ENCODE data around the gene BRAT1. TPM values are rescaled to one million over a fixed set of nuclear protein-coding genes. Genes with fewer than 3 reads are reported as not detected.

Gene BRAT1
- total and polyA plus RNA-seq, 2 experiments from 2014 or later: 32.5 to 76.8 TPM

- no peak for TF ChIP-seq ZNF331 (CRISPR knock-in tag; IDR thresholded peaks at IDR 0.05; ENCODE audit: low read depth)
- TF ChIP-seq CREB1 (CRISPR knock-in tag; IDR thresholded peaks at IDR 0.05; ENCODE audit: low read depth): no peak
- TF ChIP-seq EZH2 (IDR thresholded peaks at IDR 0.05; ENCODE audit: low read depth, unreplicated experiment): no peak
- TF ChIP-seq ETS1 (IDR thresholded peaks at IDR 0.05): no peak
- no peak for TF ChIP-seq REST (IDR thresholded peaks at IDR 0.05; ENCODE audit: unreplicated experiment)
- TF ChIP-seq STAT1 (IDR thresholded peaks at IDR 0.05; ENCODE audit: unreplicated experiment): no peak
- TF ChIP-seq ZNF462 (CRISPR knock-in tag; IDR thresholded peaks at IDR 0.05): no peak
- TF ChIP-seq JUNB (IDR thresholded peaks at IDR 0.05; ENCODE audit: unreplicated experiment): no peak
- no peak for TF ChIP-seq EZH2phosphoT487 (IDR thresholded peaks at IDR 0.05; ENCODE audit: unreplicated experiment)
- no peak for TF ChIP-seq NANOG (IDR thresholded peaks at IDR 0.05; ENCODE audit: borderline replicate concordance)
- no peak for TF ChIP-seq POLR2AphosphoS5 (IDR thresholded peaks at IDR 0.05; ENCODE audit: low read depth)
- TF ChIP-seq ZNF114 (CRISPR knock-in tag; IDR thresholded peaks at IDR 0.05): no peak
- no peak; a peak in 1 of 4 replicates for TF ChIP-seq CTCF (conservative IDR thresholded peaks at IDR 0.05; ENCODE audit: low read depth in 2 of 2)
- Histone ChIP-seq H2AFZ (no peak overlapping the region), H3K79me2 (replicated peaks; ENCODE audit: insufficient read depth) (no peaks in the 10 kb centered on the region), H3K36me3 (ENCODE audit: insufficient read depth) (no peaks in the 10 kb centered on the region), H3K27ac (ENCODE audit: low read depth) (no peak overlapping the region), H3K4me3 (no peak overlapping the region), H3K27me3 (ENCODE audit: insufficient read depth) (no peaks in the 10 kb centered on the region), H3K4me2 (no peak overlapping the region), H3K9me2 (ENCODE audit: insufficient read depth) (no peaks in the 10 kb centered on the region), H4K20me1 (replicated peaks; ENCODE audit: insufficient read depth) (no peaks in the 10 kb centered on the region), H3K4me1 (ENCODE audit: insufficient read depth) (no peaks in the 10 kb centered on the region), H3F3A (replicated peaks; ENCODE audit: low read depth) (0 out of 2 replicates have a peak, but pooled peaks cover 7% of the 10 kb centered on the region)
- H3K9me3 Mint-ChIP-seq: no peaks in the 10 kb centered on the region
- no peak for DNase-seq (ENCODE audit: low spot score)
- H3K27me3 Mint-ChIP-seq (ENCODE audit: insufficient read depth, low read depth, poor library complexity): peaks cover 3% of the 10 kb centered on the region
- H3K27ac Mint-ChIP-seq: no peak overlapping the region
- H3K36me3 Mint-ChIP-seq (ENCODE audit: low read depth): no peaks in the 10 kb centered on the region; the same call in 2 of the 3 replicates
- H3K4me1 Mint-ChIP-seq: peaks cover 1% of the 10 kb centered on the region; the same call in 2 of the 3 replicates
- no peak for ATAC-seq
- no peak overlapping the region for H3K4me3 Mint-ChIP-seq
Observed at GRCh38 chr7:2602406-2603043, 47.2 kb upstream of the BRAT1 start.
